Measurements from ENCODE around the gene CNKSR2. TPM values are rescaled to one million over a fixed set of nuclear protein-coding genes. Genes with fewer than 3 reads are reported as not detected.

CNKSR2 gene
- total and polyA plus RNA-seq, 4 donors = 0.74 to 41.4 (median 2.1) TPM

DNA sequence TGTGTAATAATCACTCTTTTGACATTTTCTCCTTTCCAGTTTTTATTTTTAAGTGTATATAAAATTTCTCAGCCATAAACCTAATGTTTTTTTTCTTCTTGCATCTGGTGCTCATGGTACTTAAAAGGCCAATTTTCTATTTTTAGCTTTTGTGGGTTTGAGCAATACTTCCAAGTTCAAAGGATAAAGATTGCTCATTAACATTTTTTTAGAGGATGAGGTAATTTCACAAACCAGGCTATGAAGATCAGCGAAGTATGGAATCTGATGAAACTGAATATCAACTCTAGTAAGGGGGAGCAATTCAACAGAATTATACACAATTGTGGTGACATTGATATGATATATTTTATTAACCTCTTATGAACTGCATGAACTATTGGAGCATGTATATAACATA is 309.7 kb downstream of the CNKSR2 start:
- WGBS, 2 donors = 59 to 82% methylated on average over 1 of the region's 1 CpG
- H3K9ac ChIP-seq (ENCODE audit: insufficient read depth in 1 of 2, low read length in 2 of 2) = no peak overlapping the region
- H3K27ac ChIP-seq (ENCODE audit: low read depth in 1 of 2, low read length in 1 of 2) = no peak overlapping the region
- no peak for ATAC-seq (ENCODE audit: insufficient read depth, low FRiP score)
- DNase-seq = peak in 2 of 3 donors; percentile 25 to 49
- peaks cover 0 to 5% (median 5%) of the 10 kb centered on the region in 3 donors for H3K27me3 ChIP-seq (ENCODE audit: control insufficient read depth in 3 of 3, insufficient read depth in 3 of 3, low read length in 2 of 3)
- H3K4me3 ChIP-seq = no peak overlapping the region
- no peaks in the 10 kb centered on the region for H3K36me3 ChIP-seq (ENCODE audit: control insufficient read depth in 4 of 4, insufficient read depth in 4 of 4, low read length in 4 of 4)
- TF ChIP-seq, protein P1, sequence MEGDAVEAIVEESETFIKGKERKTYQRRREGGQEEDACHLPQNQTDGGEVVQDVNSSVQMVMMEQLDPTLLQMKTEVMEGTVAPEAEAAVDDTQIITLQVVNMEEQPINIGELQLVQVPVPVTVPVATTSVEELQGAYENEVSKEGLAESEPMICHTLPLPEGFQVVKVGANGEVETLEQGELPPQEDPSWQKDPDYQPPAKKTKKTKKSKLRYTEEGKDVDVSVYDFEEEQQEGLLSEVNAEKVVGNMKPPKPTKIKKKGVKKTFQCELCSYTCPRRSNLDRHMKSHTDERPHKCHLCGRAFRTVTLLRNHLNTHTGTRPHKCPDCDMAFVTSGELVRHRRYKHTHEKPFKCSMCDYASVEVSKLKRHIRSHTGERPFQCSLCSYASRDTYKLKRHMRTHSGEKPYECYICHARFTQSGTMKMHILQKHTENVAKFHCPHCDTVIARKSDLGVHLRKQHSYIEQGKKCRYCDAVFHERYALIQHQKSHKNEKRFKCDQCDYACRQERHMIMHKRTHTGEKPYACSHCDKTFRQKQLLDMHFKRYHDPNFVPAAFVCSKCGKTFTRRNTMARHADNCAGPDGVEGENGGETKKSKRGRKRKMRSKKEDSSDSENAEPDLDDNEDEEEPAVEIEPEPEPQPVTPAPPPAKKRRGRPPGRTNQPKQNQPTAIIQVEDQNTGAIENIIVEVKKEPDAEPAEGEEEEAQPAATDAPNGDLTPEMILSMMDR (IDR thresholded peaks at IDR 0.05; ENCODE audit: control extremely low read depth, extremely low read depth) = no peak
- no peaks in the 10 kb centered on the region for H3K4me1 ChIP-seq (ENCODE audit: control insufficient read depth in 5 of 5, insufficient read depth in 5 of 5, low read length in 5 of 5)
- peaks cover 0 to 2% (median 0%) of the 10 kb centered on the region in 4 donors for H3K9me3 ChIP-seq (ENCODE audit: control insufficient read depth in 4 of 4, insufficient read depth in 3 of 4, low read length in 3 of 4)

DNA sequence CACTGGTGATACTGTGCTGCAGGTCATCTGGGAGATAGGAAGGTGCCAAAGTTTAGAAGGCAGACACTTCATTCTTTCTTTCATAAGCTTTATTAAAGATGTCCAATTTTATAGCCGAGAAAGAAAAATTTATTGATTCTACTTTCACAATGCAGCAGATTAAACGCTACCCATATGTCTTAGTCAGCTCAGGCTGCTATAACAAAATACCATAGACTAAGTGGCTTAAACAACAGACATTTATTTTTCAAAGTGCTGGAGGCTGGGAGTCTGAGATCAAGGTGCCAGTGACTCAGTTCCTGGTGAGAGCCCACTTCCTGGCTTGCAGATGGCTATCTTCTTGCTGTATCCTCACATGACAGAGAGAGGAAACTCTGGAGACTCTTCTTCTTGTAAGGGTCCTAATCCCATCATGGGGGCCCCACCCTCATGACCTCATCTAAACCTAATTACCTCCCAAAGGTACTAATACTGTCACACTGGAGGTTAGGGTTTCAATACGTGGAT is 317.3 kb downstream of the CNKSR2 start:
- H3K27me3 ChIP-seq (ENCODE audit: control insufficient read depth in 3 of 3, insufficient read depth in 3 of 3, low read length in 2 of 3) = peaks cover 0 to 5% (median 3%) of the 10 kb centered on the region in 3 donors
- no peak overlapping the region for H3K27ac ChIP-seq (ENCODE audit: low read depth in 1 of 2, low read length in 1 of 2)
- H3K4me1 ChIP-seq (ENCODE audit: control insufficient read depth in 5 of 5, insufficient read depth in 5 of 5, low read length in 5 of 5) = no peaks in the 10 kb centered on the region
- no peaks in the 10 kb centered on the region for H3K36me3 ChIP-seq (ENCODE audit: control insufficient read depth in 4 of 4, insufficient read depth in 4 of 4, low read length in 4 of 4)
- no peak for DNase-seq
- TF ChIP-seq, protein P1 (IDR thresholded peaks at IDR 0.05; ENCODE audit: control extremely low read depth, extremely low read depth) = no peak
- H3K9me3 ChIP-seq (ENCODE audit: control insufficient read depth in 4 of 4, insufficient read depth in 3 of 4, low read length in 3 of 4) = no peaks in the 10 kb centered on the region
- ATAC-seq (ENCODE audit: insufficient read depth, low FRiP score) = no peak
- H3K4me3 ChIP-seq = no peak overlapping the region
- 73 to 87% methylated on average over 3 of the region's 3 CpGs for WGBS, 2 donors
- H3K9ac ChIP-seq (ENCODE audit: insufficient read depth in 1 of 2, low read length in 2 of 2) = no peak overlapping the region

DNA sequence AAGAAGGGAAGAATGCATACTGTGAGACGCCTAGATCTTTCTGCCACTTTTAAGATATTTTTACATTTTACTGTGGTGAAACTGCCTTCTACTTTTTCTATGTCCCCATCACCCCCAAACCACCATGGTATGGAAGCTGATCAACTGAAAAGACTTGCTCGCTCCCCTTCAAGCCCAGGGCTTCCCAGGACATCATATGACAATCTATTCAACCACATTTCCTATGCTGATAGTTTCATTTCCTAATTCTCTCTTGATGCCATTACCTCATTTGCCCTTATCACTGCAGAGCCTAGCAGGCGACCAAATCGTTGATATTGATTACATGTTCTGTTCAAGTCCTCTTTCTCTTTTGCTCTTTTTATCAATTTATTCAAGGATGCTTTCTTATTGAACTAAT is 324.1 kb downstream of the CNKSR2 start:
- Histone ChIP-seq H3K4me1 (ENCODE audit: control insufficient read depth in 5 of 5, insufficient read depth in 5 of 5, low read length in 5 of 5) (no peaks in the 10 kb centered on the region), H3K4me3 (no peak overlapping the region), H3K9me3 (ENCODE audit: control insufficient read depth in 4 of 4, insufficient read depth in 3 of 4, low read length in 3 of 4) (no peaks in the 10 kb centered on the region), H3K36me3 (ENCODE audit: control insufficient read depth in 4 of 4, insufficient read depth in 4 of 4, low read length in 4 of 4) (no peaks in the 10 kb centered on the region), H3K27me3 (ENCODE audit: control insufficient read depth in 3 of 3, insufficient read depth in 3 of 3, low read length in 2 of 3) (peaks cover 0 to 5% (median 2%) of the 10 kb centered on the region in 3 donors), H3K27ac (ENCODE audit: low read depth in 1 of 2, low read length in 1 of 2) (no peak overlapping the region), H3K9ac (ENCODE audit: insufficient read depth in 1 of 2, low read length in 2 of 2) (no peak overlapping the region)
- no peak for ATAC-seq (ENCODE audit: insufficient read depth, low FRiP score)
- WGBS, 2 donors = 57 to 65% methylated on average over 4 of the region's 4 CpGs
- no peak for DNase-seq
- TF ChIP-seq, protein P1 (IDR thresholded peaks at IDR 0.05; ENCODE audit: control extremely low read depth, extremely low read depth) = no peak

DNA sequence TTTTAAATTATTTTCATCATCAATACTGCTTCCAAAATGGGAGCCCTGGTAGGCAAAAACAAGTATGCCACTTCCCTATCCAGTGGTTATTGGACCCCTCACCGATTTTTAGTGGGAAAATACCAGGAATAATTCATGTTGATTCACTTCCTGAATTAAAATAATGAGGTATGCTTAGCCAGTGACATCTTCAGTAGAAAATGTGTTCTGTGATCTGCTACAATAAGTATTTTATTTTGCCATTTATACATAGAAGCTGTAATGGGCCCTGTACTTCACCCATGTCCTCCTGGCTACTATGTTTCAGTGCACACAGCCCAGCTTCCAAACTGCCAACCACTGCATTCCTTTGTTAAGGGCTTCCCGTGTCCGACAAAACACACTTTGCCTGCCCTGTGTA is 324.9 kb downstream of the CNKSR2 start:
- TF ChIP-seq, protein P1 (IDR thresholded peaks at IDR 0.05; ENCODE audit: control extremely low read depth, extremely low read depth) = no peak
- no peak overlapping the region for H3K9ac ChIP-seq (ENCODE audit: insufficient read depth in 1 of 2, low read length in 2 of 2)
- no peak for ATAC-seq (ENCODE audit: insufficient read depth, low FRiP score)
- no peaks in the 10 kb centered on the region for H3K4me1 ChIP-seq (ENCODE audit: control insufficient read depth in 5 of 5, insufficient read depth in 5 of 5, low read length in 5 of 5)
- H3K9me3 ChIP-seq (ENCODE audit: control insufficient read depth in 4 of 4, insufficient read depth in 3 of 4, low read length in 3 of 4) = no peaks in the 10 kb centered on the region
- no peaks in the 10 kb centered on the region for H3K36me3 ChIP-seq (ENCODE audit: control insufficient read depth in 4 of 4, insufficient read depth in 4 of 4, low read length in 4 of 4)
- WGBS, 2 donors = 60 to 83% methylated on average over 3 of the region's 3 CpGs
- no peak for DNase-seq
- peaks cover 0 to 7% (median 2%) of the 10 kb centered on the region in 3 donors for H3K27me3 ChIP-seq (ENCODE audit: control insufficient read depth in 3 of 3, insufficient read depth in 3 of 3, low read length in 2 of 3)
- H3K27ac ChIP-seq (ENCODE audit: low read depth in 1 of 2, low read length in 1 of 2) = no peak overlapping the region
- H3K4me3 ChIP-seq = no peak overlapping the region
